Astrocyte (in vitro differentiated cells and primary cell): ENCODE measurements around the gene NUP93.

ENCODE experiments used
- EZH2 ChIP-seq: IDR thresholded peaks from 2 replicates; pipeline ENCODE4 v1.6.1; 2012; ENCODE audit warnings: mild to moderate bottlenecking, low read length, inconsistent platforms; ENCODE audit not compliant: insufficient read depth
- TF ChIP-seq, protein P1 (sequence below): IDR thresholded peaks from 2 replicates; pipeline ENCODE4 v1.5.1; 2011; ENCODE audit warnings: low read depth, mild to moderate bottlenecking, inconsistent platforms, low read length, moderate library complexity; ENCODE audit not compliant: insufficient read depth

DNA sequence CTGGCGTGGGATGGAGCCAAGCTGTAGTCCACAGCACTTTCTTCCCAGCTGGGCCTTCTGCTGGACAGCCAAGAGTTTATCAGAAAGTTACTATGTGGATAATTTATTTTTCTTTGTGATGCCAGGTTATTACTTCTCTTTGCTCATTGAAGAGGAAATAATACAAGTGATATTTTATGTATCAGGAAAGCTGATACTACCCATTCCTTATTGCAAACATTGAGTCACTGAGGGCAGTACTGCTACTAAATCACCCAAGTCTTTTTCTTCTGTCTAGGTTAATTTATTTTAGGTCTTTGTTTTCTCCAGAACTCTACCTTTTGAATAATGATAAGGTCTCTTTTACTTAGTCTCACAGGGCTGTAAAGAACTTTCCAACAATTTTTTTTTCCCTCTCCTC lies 8.3 kb downstream of the NUP93 start:
- TF ChIP-seq, protein P1, sequence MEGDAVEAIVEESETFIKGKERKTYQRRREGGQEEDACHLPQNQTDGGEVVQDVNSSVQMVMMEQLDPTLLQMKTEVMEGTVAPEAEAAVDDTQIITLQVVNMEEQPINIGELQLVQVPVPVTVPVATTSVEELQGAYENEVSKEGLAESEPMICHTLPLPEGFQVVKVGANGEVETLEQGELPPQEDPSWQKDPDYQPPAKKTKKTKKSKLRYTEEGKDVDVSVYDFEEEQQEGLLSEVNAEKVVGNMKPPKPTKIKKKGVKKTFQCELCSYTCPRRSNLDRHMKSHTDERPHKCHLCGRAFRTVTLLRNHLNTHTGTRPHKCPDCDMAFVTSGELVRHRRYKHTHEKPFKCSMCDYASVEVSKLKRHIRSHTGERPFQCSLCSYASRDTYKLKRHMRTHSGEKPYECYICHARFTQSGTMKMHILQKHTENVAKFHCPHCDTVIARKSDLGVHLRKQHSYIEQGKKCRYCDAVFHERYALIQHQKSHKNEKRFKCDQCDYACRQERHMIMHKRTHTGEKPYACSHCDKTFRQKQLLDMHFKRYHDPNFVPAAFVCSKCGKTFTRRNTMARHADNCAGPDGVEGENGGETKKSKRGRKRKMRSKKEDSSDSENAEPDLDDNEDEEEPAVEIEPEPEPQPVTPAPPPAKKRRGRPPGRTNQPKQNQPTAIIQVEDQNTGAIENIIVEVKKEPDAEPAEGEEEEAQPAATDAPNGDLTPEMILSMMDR: no peak
- no peak for TF ChIP-seq EZH2
